Activated CD4-positive, CD25-positive, alpha-beta regulatory T cell (primary cell): ENCODE data around the gene RAPGEF3.

Experiments
- DNase-seq, 4 experiments: peaks; one replicate each; lab custom pipeline; 2025; lab: John Stamatoyannopoulos, UW

RAPGEF3 gene

DNA sequence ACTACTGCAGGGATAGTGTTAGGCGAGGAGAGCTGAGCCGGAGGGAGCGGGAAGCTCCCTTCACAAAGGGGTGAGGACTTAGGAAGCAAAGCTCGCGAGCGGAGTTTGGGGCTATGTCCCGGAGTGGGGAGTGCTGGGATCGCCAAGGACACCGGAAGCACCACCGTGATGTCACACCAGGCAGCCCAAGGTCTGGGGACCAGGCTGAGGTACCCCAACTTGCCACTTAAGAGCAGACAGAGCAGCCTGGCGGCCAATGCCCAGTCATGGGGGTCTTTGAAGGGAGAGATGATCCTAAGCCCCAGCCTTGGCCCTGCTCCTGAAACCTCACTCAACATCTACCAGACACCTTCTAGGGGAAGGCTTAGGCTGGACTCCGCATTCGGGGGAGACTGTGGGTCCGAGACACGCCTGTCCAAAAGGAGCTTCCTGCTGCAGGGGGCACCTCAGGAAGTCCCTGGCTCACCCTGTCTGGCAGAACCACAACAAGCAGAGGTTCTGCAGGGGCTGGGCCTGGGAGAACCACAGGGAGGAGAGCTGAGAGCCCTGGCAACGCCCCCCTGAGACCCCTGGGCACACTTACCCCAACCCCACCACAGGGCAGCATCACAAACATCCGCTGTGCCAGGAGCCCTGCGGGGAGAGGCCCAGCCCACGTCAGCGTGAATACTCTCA is 32.1 kb upstream of the RAPGEF3 start:
- no peak for DNase-seq

DNA sequence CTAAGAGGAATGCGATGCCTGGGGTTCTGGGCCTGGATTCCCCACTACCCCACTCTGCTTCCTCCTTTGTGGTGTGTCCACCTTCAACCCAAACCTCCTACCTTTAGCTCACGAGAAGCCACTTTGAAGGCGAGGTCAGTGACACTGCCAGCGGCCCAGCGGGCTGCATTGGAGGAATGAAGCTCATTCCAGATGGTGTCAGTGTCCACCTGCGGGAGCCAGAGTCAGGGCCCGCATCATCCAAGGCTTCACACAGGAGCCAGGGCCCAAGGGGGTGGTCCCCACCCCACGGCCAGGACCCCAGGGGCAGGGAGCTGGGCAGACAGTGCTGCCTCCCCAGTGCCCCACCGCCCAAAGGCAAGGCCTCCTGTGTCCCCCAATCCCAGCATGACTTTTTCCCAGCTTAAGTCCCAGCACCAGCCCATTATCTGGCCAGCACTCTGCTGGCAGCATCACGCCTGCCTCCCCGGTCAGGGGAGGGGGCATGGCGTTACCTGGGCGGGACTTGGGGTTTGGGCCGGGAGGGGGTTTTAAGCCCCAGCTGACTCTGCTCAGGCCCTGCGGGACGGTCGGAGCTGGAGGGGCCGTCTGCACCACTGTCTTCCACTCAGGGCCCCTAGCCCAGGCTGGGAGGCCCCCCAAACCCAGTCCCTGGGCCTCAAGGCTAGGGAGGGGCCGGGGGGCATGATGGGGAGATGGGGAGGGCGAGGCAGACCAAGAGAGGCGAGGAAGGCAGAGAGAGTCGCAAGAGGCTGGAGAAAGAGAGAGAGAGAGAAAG is 31.2 kb upstream of the RAPGEF3 start:
- no peak for DNase-seq

DNA sequence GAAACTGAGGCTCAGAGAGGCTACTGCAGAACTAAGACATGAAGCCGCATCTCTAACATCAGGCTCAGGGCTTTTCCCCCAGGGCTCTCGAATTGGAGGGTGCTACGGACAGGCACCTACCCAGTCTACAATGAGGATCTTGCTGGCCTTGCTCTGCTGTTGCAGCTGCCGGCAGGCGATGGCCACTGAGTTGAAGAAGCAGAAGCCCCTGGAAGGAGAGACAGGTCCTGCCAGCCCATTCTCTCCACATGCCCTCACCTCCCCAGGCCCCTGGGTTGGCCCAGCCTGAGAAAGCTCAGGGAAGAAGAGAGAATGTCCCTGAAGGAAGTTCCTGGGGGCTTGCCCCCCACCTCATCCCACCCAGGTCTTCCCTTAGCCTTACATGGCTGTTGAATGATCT is 30.5 kb upstream of the RAPGEF3 start:
- DNase-seq: no peak

DNA sequence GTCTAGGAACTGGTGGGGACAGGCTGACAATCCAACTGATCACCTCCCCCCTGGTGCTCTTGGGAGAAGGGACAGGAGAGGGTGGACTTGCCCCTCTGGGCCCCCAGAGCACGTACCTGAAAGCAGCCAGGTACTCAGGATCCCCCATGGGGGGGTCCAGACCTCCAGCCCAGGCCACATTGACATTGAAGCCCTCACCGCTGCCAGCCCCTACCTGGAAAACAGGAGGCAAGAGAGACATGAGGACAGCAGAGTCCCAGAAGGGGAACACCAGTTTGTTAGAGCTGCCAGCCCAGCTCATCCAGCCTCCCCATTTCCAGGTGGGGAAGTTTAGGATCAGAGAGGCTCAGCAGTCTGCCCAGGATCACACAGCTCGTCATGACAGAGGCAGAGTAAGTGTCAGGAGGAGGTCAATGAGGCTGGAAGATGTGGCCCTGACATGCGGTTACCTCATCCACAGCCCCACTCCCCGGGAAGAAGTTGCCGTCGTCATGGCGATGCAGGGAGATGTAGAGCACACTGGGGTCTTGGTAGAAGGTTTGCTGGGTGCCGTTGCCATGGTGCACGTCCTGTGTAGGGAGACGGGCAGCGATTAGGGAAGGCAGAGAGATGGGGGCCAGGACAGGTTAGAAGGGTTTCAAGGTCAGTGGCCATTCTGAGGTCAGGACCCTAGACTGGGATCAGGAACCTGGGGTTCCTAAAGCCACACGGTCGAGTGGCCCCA is 29.1 kb upstream of the RAPGEF3 start:
- no peak for DNase-seq

DNA sequence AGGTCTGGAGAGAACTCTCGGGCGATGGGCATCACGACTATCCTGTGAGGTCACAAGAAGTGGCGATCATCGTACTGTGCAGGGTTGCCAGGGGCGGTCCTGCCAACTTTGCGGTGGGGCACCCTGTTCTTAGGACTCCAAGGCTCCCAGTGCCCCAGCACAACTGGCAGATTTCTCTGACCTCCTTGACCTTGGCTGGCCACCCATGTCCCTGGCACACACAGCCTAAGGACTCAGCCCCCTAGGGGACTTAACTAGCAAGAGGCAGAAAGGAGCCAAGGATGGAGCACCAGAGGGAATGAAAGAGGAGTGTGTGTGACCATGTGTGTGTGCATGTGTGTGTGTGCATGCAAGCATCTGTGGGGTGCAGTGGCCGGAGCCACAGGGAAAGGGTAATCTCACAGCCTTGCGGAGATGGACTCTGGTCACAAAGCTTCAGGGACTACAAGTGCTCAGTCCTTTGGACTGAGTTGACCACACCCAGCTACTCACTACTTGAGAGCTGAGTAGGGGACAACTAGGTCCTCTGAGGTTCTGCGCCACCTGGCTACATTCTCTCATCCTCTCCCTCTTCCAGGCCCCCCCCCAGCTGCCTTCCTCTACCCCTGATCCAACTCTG is 28.1 kb upstream of the RAPGEF3 start:
- no peak for DNase-seq

DNA sequence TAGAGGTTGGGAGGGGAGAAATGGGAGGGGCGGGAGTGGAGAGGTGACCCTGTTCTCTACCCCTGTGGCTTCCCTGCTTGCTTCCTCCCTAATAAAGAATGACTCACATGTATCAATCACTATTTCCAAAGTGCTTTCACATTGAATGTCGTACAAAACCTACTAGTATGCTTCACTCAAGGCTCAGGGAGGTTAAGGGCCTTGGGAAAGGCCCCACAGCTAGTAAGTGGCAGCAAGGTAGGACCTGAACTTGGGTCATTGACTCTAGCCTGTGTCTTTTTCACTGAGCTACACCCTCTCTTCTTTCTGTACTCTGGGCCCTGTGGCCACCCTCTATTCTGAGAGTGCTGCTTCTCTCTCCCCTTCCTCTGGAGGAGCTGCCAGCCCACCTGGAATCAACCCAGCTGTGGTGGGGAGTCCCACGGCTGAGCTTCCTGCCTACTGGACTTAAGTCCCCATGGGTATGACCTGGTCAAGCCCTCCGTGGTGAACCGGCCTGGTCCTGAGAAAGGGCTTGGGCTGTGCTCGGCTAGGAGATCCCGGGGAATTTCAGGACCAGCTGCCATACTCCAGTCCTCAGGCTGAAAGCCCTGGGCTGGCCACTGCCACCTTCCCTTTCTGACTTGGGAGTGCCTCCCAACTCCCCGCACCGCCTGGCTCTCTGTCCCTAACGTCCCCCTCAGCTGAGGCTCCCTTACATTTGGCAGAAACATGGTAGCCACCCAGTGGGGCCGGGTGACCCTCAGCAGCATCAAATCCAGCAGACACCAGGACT is 27.4 kb upstream of the RAPGEF3 start:
- DNase-seq: no peak

DNA sequence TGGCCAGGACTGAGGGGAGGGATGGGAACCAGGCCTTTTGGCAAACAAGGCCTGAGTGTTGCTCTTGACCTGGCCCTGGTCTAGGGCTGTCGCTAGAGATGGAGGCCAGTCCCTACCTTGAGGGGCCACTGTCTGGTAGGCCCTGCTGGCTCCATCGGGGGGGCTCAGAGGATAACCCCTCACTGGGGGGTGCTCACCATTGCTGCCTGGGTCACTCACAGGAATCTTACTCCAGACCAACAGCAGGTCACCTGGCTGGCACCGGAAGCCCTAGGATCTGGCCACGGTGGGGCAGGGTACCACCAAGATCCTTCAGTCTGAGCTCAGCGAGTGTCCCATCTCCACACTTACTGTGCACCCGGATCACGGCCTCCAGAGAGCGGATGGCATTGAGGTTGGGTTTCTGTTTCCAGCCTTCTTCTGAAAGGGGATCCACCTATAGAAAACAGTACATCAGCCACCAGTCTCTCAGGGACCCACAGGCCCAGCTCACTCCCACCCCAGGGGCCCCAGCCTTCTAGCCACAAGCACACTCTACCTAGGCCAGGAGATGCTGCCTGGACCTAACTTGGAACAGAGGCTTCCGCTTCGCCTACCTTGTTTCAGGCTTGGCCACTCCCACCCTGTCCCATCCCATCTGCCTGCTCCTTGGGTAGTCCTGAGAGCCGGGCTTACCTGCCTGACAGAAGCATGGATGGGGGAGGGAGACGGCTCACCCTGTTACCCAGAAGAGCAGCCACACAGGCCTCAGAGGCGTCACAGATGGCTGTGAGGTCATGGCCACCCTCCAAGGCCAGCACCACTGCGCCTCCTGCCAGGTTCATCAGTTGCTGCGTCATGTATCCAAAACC is 26.6 kb upstream of the RAPGEF3 start:
- DNase-seq: no peak

DNA sequence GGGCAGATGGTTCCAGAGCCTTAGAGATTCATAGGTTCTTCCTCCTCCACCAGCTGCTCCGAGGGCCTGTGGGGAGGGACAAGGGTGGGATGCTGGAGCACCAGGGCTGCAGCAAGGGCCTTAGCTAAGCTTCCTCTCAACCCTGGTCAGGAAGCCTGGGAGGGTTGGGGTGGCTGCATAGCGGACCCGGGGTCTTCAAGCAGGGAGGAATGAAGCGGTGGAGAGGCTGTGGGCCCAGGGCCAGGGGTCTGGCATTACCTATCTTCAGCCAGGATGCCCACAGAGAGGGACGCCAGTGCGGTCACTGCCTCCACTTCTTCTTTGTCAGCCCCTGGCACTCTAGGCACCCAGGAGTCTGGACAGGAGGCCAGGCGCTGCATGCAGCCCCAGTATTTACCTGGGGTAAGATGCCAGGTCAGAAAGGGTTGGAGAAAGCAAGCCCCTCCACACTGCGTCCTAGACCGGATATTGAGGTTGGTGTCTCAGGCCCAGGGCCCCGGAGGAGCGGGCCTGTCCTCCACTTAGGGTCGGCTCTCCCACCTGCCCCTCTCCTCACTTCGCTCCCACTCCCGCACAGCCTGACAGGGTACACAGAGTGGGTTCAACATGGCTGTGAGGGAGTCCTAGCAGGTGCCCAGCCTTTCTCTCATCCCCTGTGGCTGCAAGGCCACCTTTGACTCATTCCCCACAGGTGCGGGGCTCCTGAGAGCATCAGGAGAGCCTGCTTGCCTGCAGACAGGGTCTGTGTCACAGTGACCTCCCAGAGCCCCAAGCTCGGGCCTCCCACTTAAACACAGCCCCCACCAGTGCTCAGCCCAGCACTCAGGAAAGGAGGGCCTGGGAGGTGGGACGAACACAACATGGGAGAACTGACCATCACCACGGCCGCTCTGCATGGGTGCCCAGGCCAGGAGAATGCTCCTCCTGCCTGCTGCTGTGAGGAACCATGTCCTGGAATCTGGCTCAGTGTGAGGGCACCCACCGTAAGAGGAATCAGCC is 25.4 kb upstream of the RAPGEF3 start:
- no peak for DNase-seq

DNA sequence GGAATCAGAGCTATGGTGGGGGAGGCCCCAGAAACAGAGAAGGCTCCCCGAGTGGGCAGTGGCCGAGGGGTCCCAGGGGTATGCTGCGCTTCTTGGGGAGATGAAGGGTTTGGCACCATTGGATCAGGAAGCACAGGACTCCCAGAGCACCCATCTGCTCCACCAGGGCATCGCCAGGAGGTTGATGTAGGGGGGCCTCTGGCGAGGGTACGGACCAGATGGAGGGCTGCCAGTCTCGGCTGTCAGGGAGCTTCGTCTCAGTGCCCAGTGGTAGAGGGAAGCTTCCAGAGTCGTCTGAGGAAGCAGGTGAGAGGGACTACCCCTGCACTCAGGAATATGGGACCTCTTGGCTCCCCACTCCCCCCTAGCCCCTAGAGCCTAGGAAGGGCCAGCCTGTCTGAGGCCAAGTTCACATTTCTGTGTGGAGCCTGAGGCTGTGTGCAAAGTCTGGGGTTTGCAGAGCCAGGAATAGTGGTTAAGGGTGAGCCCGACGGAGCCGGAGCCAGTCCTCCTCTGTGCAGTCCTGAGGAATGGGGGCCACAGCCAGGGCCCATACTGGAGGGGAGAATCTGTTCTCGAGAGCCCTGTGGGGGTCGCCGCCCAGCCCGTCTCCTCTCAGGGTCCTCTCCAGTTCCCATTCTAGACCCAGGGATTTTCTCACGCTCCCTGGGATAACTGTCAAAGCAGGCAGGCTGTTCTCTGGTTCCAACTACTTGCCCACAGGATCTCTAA is 24.5 kb upstream of the RAPGEF3 start:
- DNase-seq: no peak

DNA sequence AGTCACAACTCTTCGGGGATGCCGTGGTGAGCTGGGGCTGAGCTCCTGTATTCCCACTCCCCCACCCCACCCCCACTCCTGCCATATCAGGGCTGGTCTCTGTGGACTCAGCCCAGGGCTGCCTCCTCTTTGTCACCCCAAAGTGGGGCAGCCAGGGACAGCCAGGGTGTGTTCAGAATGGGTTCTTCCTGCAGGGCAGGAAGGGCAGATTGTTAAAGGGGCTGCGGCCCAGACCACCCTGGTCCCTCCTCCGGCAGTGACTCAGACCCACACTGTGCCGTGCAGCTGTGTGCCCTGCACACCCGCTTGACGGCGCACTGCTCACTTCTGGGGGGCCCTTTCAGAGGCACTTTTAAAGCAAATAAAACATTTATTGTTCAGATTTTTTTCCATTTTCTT is 23.7 kb upstream of the RAPGEF3 start:
- no peak for DNase-seq

DNA sequence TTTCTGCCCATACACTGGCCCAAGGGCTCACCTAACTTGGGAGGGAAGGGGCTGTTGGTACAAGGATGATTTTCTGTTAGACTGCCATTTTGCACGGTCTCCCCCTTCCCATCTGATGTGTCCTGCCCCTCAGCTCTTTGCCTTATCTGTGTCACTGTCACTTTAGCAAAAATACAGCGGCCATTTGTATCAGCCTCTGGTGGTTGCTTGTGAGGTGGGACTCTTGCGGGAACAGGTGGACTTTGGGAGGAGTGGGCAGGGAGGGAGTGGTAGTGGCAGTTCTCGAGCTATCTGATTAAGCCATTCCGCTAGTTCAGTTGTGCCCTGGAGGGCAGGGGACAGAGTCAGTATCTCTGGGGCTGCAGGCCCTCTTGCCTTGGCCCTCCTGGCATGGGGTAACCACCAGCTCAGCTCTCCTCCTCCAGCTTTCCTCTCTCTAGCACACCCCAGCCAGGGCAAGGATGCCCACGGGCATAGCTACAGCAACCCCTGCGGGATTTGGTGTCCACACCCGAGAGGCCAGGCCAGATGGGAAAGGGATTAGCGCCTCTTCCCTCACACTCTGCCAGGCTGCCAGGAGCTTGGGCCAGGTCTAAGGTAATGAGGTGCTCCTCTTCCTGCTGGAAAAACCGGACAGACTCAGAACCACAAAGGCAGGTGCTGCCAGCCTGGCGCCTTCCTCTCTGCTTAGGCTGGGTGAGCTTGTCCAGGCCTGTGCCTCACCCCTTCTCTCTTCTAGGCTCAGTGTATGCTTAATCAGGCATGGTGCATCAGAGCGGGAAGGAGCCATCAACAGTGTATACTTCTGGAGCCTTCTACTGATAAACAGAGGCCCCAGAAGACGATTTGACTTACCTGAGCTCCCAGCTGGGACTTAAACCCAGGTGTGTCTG is 23.0 kb upstream of the RAPGEF3 start:
- no peak for DNase-seq

DNA sequence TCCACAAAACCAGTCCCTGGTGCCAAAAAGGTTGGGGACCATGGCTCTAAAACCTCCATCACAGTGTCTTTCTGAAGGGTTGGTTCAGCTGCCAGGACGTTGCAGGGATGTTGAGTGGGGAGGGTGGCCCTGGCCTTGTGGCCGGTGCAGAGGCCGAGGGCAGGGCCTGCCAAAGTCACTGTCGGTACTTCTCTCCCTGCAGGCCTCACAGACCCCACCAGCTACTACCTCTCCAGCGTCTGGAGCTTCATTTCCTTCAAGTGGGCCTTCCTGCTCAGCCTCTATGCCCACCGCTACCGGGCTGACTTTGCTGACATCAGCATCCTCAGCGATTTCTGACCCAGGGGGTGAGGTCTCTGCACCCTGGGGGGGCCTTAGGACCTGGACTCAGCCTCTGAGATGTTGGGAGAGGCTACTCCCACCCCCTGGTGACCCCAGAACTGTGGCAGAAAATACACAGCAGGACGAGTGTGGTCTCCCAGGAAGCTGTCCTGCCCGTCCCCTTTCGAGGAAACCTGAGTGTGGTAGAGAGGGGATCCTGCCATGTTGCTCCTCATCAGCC is 21.3 kb upstream of the RAPGEF3 start:
- no peak for DNase-seq

DNA sequence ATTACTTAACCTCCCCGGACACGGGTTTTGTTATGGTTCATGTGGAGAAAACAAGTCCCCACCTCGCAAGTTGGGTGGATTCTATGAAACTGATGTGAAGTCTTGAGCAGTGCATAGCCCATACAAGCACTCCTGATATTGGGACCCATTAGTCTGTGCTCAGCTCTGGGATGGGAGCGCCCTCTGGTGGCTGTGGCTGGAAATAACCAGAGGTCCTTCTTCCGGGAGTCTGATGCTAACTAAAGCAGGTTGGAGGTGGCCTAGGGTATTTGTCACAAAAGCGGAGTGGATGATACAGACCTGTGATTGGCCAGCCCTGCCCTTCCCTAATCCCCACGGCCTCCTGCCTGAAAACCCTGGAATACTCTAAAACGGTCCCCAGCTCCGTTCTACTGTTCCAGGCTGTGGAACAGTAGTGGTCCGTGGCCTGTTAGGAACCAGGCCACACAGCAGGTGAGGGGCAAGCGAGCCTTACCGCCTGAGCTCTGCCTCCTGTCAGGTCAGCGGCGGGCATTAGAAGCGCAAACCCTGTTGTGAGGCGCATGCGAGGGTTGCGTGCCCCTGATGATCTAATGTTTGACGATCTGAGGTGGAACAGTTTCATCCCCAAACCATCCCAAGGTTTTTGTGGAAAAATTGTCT is 20.7 kb upstream of the RAPGEF3 start:
- peak; percentile 79 to 95 (median 86) for DNase-seq

DNA sequence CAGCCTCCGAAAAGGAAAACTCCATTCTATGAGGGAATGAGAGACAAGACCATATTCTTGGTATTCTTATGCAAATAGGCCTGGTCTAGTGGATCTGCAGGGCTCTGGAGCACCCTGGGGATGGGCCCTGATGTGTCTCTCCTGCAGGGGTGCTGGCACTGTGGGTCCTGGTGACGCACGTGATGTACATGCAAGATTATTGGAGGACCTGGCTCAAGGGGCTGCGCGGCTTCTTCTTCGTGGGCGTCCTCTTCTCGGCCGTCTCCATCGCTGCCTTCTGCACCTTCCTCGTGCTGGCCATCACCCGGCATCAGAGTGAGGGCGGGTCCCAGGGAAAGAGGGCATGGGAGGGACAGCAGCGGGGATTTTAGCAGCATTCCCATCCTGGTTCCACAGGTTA is 20.2 kb upstream of the RAPGEF3 start:
- no peak for DNase-seq

DNA sequence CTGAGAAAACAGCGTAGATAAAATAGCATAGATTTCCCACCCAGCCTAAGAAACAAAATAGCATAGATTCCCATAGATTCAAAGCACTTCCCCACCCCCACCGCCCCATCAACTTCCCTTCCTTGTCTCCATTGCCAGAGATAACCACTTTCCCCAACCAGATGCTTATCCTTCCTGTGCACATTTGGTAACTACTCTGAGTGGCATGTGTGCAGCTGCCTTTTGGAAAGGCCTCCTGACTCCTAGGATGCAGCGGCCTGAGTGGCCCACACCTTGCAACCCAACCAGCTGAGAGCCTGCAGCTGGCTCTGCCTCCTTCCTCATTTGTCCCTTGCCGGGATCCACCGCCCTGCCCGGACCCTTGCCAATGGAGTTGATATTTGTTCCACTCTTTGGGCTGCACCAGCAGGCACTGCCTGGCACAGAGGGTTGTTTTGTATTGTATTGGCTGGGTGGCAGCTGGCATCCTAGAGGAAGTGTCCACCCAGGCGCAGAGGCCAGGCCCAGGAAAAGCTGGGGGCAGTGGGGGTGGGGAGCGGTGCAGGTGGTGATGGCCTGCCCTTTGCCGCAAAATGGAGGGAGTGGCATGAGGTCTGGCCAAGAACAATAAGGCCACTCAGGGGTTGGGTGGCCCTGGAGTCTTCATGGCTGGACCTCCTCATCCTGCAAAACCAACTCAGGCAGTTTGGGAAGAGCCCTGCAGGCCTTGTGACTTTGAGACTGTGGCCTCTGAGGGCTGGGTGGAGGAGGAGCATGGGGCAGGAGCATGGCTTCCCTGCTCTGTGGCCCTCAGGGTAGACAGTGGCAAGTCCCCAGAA is 19.3 kb upstream of the RAPGEF3 start:
- DNase-seq: no peak

DNA sequence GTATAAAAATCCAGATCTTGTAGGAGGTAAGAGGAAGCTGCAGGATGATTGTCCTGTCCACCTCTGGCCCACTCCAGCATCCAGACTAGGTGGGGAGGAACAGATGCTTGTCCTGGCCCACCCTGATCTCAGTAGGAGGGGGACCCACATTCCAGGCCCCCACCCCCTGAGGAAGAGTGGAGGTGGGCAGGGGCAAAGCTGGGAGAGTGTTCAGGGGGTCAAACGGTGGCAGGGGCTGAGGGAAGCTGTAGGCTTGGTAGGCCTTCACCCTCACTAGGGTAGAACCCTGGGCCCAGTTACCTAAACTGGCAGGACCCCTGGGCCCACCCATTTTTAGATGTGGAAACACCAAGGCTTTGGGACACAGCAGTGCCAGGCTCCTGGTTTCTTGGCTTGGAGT is 18.5 kb upstream of the RAPGEF3 start:
- DNase-seq: no peak
